GM12878 (cell line): ENCODE measurements around the gene SERPING1. TPM values are rescaled to one million over a fixed set of nuclear protein-coding genes. Genes with fewer than 3 reads are reported as not detected.

ENCODE experiments used
- ATAC-seq: fragments of 200-7000 bp; cut with Tn5 transposase; 3 replicates; pipeline ENCODE4 v1.9.1; 2020; ENCODE audit warnings: mild to moderate bottlenecking, moderate library complexity
- BruUV-seq: library from RNA; stranded (reverse); fragments of 400-500 nt; replicated peaks from 2 replicates; lab custom pipeline; 2021; lab: Mats Ljungman, UMichigan
- CTCF ChIA-PET: fragments of 300-600 bp; sonication (Branson Sonifier 250); formaldehyde crosslinking; extraction: SDS; loops from one replicate; lab custom pipeline; 2021; ENCODE audit warnings: inconsistent platforms; lab: Yijun Ruan, JAX
- POLR2A ChIA-PET: fragments of 350-600 bp; formaldehyde crosslinking; extraction: SDS; loops from one replicate; lab custom pipeline; 2021; ENCODE audit warnings: inconsistent platforms; lab: Charles Lee
- RAD21 ChIA-PET: fragments of 300-600 bp; sonication (Branson Sonifier 250); formaldehyde crosslinking; loops from one replicate; lab custom pipeline; 2023; ENCODE audit warnings: antibody characterized with exemption; ENCODE audit not compliant: unreplicated experiment; lab: Charles Lee
- SMC1A ChIA-PET: fragments of 300-600 bp; sonication (Branson Sonifier 250); formaldehyde crosslinking; loops from one replicate; lab custom pipeline; 2023; ENCODE audit not compliant: unreplicated experiment, uncharacterized antibody; lab: Charles Lee
- DNase-seq: peaks from one replicate; pipeline ENCODE4 v3.0.0-alpha.2; 2011; ENCODE audit warnings: low read depth, low spot score
- FAIRE-seq: peaks from 3 replicates; lab custom pipeline; 2011; peaks lifted over from hg19 to GRCh38; lab: Jason Lieb, UNC
- H2AFZ ChIP-seq: 2 replicates; pipeline ENCODE4 v1.6.0; 2011; ENCODE audit warnings: low read depth, low read length, control low read depth; ENCODE audit not compliant: control insufficient read depth
- H3K27ac ChIP-seq: 2 replicates; pipeline ENCODE4 v1.5.1; 2011; ENCODE audit warnings: control low read depth; ENCODE audit not compliant: control insufficient read depth, insufficient read depth
- H3K27me3 ChIP-seq, 2 experiments: replicated peaks in 1 of 2; 2 replicates each; pipeline versions ENCODE4 v1.6.0 to v1.6.1; 2011; ENCODE audit warnings: low read length in 1 of 2; ENCODE audit not compliant: control insufficient read depth in 2 of 2, insufficient read depth in 2 of 2
- H3K36me3 ChIP-seq, 2 experiments: 2 replicates each; pipeline ENCODE4 v1.5.1; 2011; ENCODE audit warnings: low read length in 1 of 2; ENCODE audit not compliant: control insufficient read depth in 2 of 2, insufficient read depth in 2 of 2
- H3K4me1 ChIP-seq: 2 replicates; pipeline ENCODE4 v1.6.1; 2011; ENCODE audit warnings: mild to moderate bottlenecking, low read length, moderate library complexity, mixed read lengths; ENCODE audit not compliant: control insufficient read depth, insufficient read depth
- H3K4me2 ChIP-seq: 2 replicates; pipeline ENCODE4 v1.6.0; 2011; ENCODE audit warnings: control low read depth; ENCODE audit not compliant: control insufficient read depth, insufficient read depth
- H3K4me3 ChIP-seq: fragments of 200-600 bp; sonication (generic); 2 replicates; pipeline ENCODE4 v1.5.1; 2016
- H3K79me2 ChIP-seq: 2 replicates; pipeline ENCODE4 v1.6.0; 2011; ENCODE audit warnings: low read length; ENCODE audit not compliant: control insufficient read depth, insufficient read depth
- H3K9ac ChIP-seq: 2 replicates; pipeline ENCODE4 v1.8.0; 2011; ENCODE audit warnings: low read length, control low read depth, mixed read lengths; ENCODE audit not compliant: control insufficient read depth, insufficient read depth
- H3K9me3 ChIP-seq: replicated peaks from 3 replicates; pipeline ENCODE4 v1.5.1; 2011; ENCODE audit warnings: mild to moderate bottlenecking, low read length; ENCODE audit not compliant: control insufficient read depth, insufficient read depth
- H4K20me1 ChIP-seq: 2 replicates; pipeline ENCODE4 v1.6.0; 2011; ENCODE audit not compliant: control insufficient read depth, insufficient read depth
- CEBPB ChIP-seq, 2 experiments: fragments of 150-350 bp in 1 of 2; IDR thresholded peaks; 2 replicates each; pipeline ENCODE4 v1.6.1; 2012 to 2014; ENCODE audit warnings: low read depth in 2 of 2, low read length in 2 of 2, borderline replicate concordance in 1 of 2, inconsistent platforms in 1 of 2
- JUND ChIP-seq: IDR thresholded peaks from 2 replicates; pipeline ENCODE4 v1.6.1; 2012; ENCODE audit warnings: low read depth, mild to moderate bottlenecking, low read length, improper control_type of control experiment, moderate library complexity
- NFXL1 ChIP-seq: fragments of 450-650 bp; IDR thresholded peaks from 2 replicates; pipeline ENCODE4 v1.6.1; 2017; ENCODE audit warnings: antibody characterized with exemption, mild to moderate bottlenecking, borderline replicate concordance
- POLR2A ChIP-seq: IDR thresholded peaks from 2 replicates; pipeline ENCODE4 v1.6.1; 2011; ENCODE audit warnings: low read depth, mild to moderate bottlenecking, low read length
- RB1 ChIP-seq: fragments of 450-650 bp; formaldehyde crosslinking; IDR thresholded peaks from 2 replicates; pipeline ENCODE4 v1.6.1; 2017; ENCODE audit warnings: mild to moderate bottlenecking, borderline replicate concordance
- RBBP5 ChIP-seq: fragments of 200-600 bp; sonication (generic); conservative IDR thresholded peaks from 2 replicates; pipeline ENCODE4 v1.6.1; 2016
- RUNX3 ChIP-seq: IDR thresholded peaks from 2 replicates; pipeline ENCODE4 v1.6.1; 2012; ENCODE audit warnings: low read length, inconsistent platforms
- TBL1XR1 ChIP-seq: IDR thresholded peaks from 2 replicates; pipeline ENCODE4 v1.6.1; 2012; ENCODE audit warnings: low read depth, low read length, improper control_type of control experiment
- WGBS: methylation state at CpG from one replicate; pipeline ENCODE4 v1.1.6; 2016; ENCODE audit warnings: low lambda C conversion rate; ENCODE audit not compliant: insufficient replicate concordance, insufficient coverage; ENCODE audit errors: missing lambda C conversion rate; 5-methylcytosine and 5-hydroxymethylcytosine counted together
- in situ Hi-C: fragments of 300-500 bp; cut with MboI; formaldehyde crosslinking; loops from 9 replicates; pipeline ENCODE4 v1.14.3; 2018; ENCODE audit warnings: mixed read lengths
- intact Hi-C: fragments of 100-400 bp; cut with micrococcal nuclease; formaldehyde crosslinking; loops from one replicate; pipeline ENCODE4 v1.14.2; 2022; ENCODE audit not compliant: unreplicated experiment
- polyA plus RNA-seq, 11 experiments: library from polyadenylated mRNA; depleted of rRNA in 4 of 11; unstranded in 6 of 11; stranded (reverse) in 5 of 11; fragments of >200 nt; fragmentation: Nextera tagmentation in 4 of 11; fragmentation: Illumina TruSeq in 1 of 11; extraction: Ambion mirVana in 4 of 11; extraction: Trizol in 1 of 11; gene quantifications; 1 replicate in 1 of 11; 2 replicates in 10 of 11; pipeline versions ENCODE4 v1.2.1 to v1.2.3, GENCODE V29; 2011 to 2016; ENCODE audit warnings: inconsistent platforms in 2 of 11, missing spikeins in 2 of 11, low read depth in 1 of 11
- total RNA-seq, 4 experiments: library from RNA; depleted of rRNA in 3 of 4; stranded (reverse); fragments of >200 nt in 3 of 4; fragmentation: Illumina TruSeq in 1 of 4; extraction: Trizol in 1 of 4; gene quantifications; 2 replicates each; pipeline versions ENCODE4 v1.2.1 to v1.2.3, GENCODE V29; 2013 to 2021
- TF ChIP-seq, protein P1 (sequence below): fragments of 450-650 bp; IDR thresholded peaks from 2 replicates; pipeline ENCODE4 v1.6.1; 2017; ENCODE audit warnings: low read depth, mild to moderate bottlenecking, moderate library complexity
- TF ChIP-seq, protein P2 (sequence below): fragments of 450-650 bp; formaldehyde crosslinking; IDR thresholded peaks from 2 replicates; pipeline ENCODE4 v1.4.0; 2022; ENCODE audit warnings: mild to moderate bottlenecking, moderate library complexity

SERPING1 gene
- total and polyA plus RNA-seq, 10 of the 15 experiments (the other 5 are each of a cell fraction or from before 2014, with no cell fraction given), result 0.24 to 1.4 TPM; not detected in 8

DNA sequence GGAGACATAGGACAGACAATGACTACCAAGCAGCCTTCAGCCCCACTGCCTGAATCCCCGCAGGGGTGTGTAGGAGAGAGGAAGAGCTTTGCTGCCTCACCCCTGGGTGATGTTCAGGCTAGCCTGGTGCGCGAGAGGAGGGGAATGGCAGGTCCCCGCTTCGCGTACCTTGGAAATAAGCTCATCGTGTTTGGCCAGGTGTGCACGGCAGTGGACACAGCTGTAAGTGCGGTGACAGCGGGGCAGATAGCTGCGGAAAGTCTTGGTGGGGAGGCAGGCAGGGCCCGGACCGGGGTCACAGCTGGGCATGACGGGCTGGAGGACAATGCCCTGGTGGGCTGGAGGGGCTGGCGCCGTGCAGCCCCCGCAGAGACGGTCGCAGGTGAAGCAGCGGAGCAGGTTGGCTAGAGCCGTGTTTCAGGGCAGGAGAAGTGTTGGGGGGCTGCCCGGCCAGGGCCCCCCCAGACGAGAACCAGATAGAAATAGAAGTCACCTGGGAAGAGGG is 49.4 kb downstream of the SERPING1 start:
- SMC1A ChIA-PET, result interaction anchor here (0.5 to 1.2 kb wide), 4 partner anchors 79 to 870 kb away, joined by 3 read pairs; partner anchors contain the start of gene UBE2L6
- TF ChIP-seq JUND (no peak), RBBP5 (no peak)
- TF ChIP-seq, protein P1, sequence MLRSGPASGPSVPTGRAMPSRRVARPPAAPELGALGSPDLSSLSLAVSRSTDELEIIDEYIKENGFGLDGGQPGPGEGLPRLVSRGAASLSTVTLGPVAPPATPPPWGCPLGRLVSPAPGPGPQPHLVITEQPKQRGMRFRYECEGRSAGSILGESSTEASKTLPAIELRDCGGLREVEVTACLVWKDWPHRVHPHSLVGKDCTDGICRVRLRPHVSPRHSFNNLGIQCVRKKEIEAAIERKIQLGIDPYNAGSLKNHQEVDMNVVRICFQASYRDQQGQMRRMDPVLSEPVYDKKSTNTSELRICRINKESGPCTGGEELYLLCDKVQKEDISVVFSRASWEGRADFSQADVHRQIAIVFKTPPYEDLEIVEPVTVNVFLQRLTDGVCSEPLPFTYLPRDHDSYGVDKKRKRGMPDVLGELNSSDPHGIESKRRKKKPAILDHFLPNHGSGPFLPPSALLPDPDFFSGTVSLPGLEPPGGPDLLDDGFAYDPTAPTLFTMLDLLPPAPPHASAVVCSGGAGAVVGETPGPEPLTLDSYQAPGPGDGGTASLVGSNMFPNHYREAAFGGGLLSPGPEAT, result no peak
- no peak overlapping the region for H3K4me3 ChIP-seq
- H3K36me3 ChIP-seq, result no peaks in the 10 kb centered on the region
- WGBS, result 37% methylated on average over 23 of the region's 23 CpGs
- in situ Hi-C loops (no loop called here), intact Hi-C loops (no loop called here)
- H3K4me2 ChIP-seq, result no peak overlapping the region
- no peaks in the 10 kb centered on the region for H3K9me3 ChIP-seq
- BruUV-seq, result no TSS peak
- H3K4me1 ChIP-seq, result peaks cover 12% of the 10 kb centered on the region
- H3K79me2 ChIP-seq, result no peaks in the 10 kb centered on the region
- H3K27ac ChIP-seq, result no peak overlapping the region
- DNase-seq (no peak), FAIRE-seq (no peak), ATAC-seq (no peak)
- peaks cover 12 to 17% of the 10 kb centered on the region in 2 experiments for H3K27me3 ChIP-seq
- H2AFZ ChIP-seq, result no peak overlapping the region
- H4K20me1 ChIP-seq, result no peaks in the 10 kb centered on the region
- RAD21 ChIA-PET, result interaction anchor here (0.6 to 1.6 kb wide), 4 partner anchors 79 to 155 kb away, joined by 3 to 10 read pairs (median 3); partner anchors contain the start of genes TIMM10 and UBE2L6
- POLR2A ChIA-PET, result interaction anchor here (0.6 kb wide), 1 partner anchor 62 kb away, joined by 3 read pairs; no protein-coding TSS in a partner anchor
- H3K9ac ChIP-seq, result no peak overlapping the region
- CTCF ChIA-PET, result interaction anchor here (0.6 to 13.9 kb wide), 9 partner anchors 8 to 301 kb away, joined by 3 to 319 read pairs (median 5); partner anchors contain the start of genes CLP1 and UBE2L6

DNA sequence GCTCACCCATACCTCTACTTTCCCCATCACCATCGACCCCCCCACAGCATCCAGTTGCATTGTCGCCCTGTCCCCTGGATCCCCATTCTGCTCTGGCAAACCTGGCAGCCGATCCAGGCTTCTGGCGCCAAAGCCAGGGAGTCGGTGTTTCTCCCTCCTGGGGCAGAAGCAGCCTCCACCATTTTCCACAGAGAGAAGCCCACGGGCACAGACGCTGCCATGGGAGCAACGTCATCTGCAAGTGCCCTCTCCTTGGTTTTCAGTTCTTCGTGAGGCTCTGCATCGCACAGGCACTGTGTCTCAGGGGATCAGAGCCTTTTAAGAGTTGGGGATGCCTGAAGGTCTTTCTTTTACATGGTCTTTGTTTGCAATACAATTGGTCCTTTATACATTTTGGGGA is 49.9 kb downstream of the SERPING1 start:
- DNase-seq (no peak), ATAC-seq (no peak), FAIRE-seq (no peak)
- Histone ChIP-seq H3K9ac (no peak overlapping the region), H3K4me2 (no peak overlapping the region), H3K9me3 (no peaks in the 10 kb centered on the region), H3K36me3 (no peaks in the 10 kb centered on the region), H4K20me1 (no peaks in the 10 kb centered on the region), H3K27me3 (peaks cover 12 to 17% of the 10 kb centered on the region in 2 experiments), H3K4me3 (no peak overlapping the region), H3K79me2 (no peaks in the 10 kb centered on the region), H3K4me1 (peaks cover 12% of the 10 kb centered on the region), H3K27ac (no peak overlapping the region), H2AFZ (no peak overlapping the region)
- ChIA-PET POLR2A (interaction anchor here (0.6 to 1.0 kb wide), 2 partner anchors 62 to 99 kb away, joined by 3 read pairs; no protein-coding TSS in a partner anchor), SMC1A (interaction anchor here (0.5 to 2.1 kb wide), 4 partner anchors 79 to 871 kb away, joined by 3 to 6 read pairs (median 3); partner anchors contain the start of gene UBE2L6), CTCF (interaction anchor here (0.6 to 13.9 kb wide), 7 partner anchors 7 to 302 kb away, joined by 3 to 319 read pairs (median 8); partner anchors contain the start of genes CLP1 and UBE2L6), RAD21 (interaction anchor here (1.2 to 1.6 kb wide), 3 partner anchors 79 to 155 kb away, joined by 3 to 10 read pairs (median 3); partner anchors contain the start of genes TIMM10 and UBE2L6)
- 49% methylated on average over 10 of the region's 10 CpGs for WGBS
- in situ Hi-C loops (no loop called here), intact Hi-C loops (no loop called here)
- BruUV-seq, result no TSS peak
- TF ChIP-seq CEBPB (IDR thresholded peaks at IDR 0.05; ENCODE audit: borderline replicate concordance in 1 of 2, low read depth in 2 of 2, low read length in 2 of 2) (no peak), RUNX3 (no peak), RB1 (no peak), NFXL1 (no peak), TBL1XR1 (no peak), POLR2A (no peak)
- TF ChIP-seq, protein P2, sequence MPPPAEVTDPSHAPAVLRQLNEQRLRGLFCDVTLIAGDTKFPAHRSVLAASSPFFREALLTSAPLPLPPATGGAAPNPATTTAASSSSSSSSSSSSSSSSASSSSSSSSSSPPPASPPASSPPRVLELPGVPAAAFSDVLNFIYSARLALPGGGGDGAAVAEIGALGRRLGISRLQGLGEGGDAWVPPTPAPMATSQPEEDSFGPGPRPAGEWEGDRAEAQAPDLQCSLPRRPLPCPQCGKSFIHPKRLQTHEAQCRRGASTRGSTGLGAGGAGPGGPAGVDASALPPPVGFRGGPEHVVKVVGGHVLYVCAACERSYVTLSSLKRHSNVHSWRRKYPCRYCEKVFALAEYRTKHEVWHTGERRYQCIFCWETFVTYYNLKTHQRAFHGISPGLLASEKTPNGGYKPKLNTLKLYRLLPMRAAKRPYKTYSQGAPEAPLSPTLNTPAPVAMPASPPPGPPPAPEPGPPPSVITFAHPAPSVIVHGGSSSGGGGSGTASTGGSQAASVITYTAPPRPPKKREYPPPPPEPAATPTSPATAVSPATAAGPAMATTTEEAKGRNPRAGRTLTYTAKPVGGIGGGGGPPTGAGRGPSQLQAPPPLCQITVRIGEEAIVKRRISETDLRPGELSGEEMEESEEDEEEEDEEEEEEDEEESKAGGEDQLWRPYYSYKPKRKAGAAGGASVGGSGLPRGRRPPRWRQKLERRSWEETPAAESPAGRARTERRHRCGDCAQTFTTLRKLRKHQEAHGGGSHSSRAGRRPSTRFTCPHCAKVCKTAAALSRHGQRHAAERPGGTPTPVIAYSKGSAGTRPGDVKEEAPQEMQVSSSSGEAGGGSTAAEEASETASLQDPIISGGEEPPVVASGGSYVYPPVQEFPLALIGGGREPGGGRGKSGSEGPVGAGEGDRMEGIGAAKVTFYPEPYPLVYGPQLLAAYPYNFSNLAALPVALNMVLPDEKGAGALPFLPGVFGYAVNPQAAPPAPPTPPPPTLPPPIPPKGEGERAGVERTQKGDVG (CRISPR knock-in tag), result no peak
